ENCODE measurements around the gene PSME1.
A peak's percentile ranks its signal among the peaks of the same experiment; 100 is the strongest.
"Not testable (repeated sequence)": the region's sequence is repeated elsewhere in the genome, so short reads cannot be mapped to it uniquely, and the experiment has no call there.

The PSME1 gene

GRCh38 chr14:24105609-24106239 lies 30.3 kb upstream of the PSME1 start:
- DNase-seq = not testable (repeated sequence)

GRCh38 chr14:24106672-24107271 lies 29.2 kb upstream of the PSME1 start:
- DNase-seq = no peak

- no peak for DNase-seq
Measured at GRCh38 chr14:24108336-24108874, 27.6 kb upstream of the PSME1 start.

- DNase-seq = no peak
Measured at GRCh38 chr14:24110060-24110459, 25.9 kb upstream of the PSME1 start.

GRCh38 chr14:24110523-24110922 lies 25.5 kb upstream of the PSME1 start:
- no peak for DNase-seq

GRCh38 chr14:24113379-24113800 lies 22.6 kb upstream of the PSME1 start:
- no peak for DNase-seq

GRCh38 chr14:24113801-24114531 lies 22.0 kb upstream of the PSME1 start:
- DNase-seq = peak; percentile 89

- DNase-seq = peak; percentile 97
Measured at GRCh38 chr14:24114532-24115421, 21.2 kb upstream of the PSME1 start, which contains the start of the genes DCAF11 and NRL. TSS of gene DCAF11 (plus strand) at chr14:24114777. CDS start at chr14:24115595, 818 bp downstream. TSS of gene NRL (minus strand) at chr14:24114949. CDS start at chr14:24082848, 32,101 bp downstream.

- no peak for DNase-seq
Measured at GRCh38 chr14:24115422-24116127, 20.4 kb upstream of the PSME1 start.

GRCh38 chr14:24116128-24116814 lies 19.7 kb upstream of the PSME1 start:
- no peak for DNase-seq

- DNase-seq = no peak
Measured at GRCh38 chr14:24117179-24117578, 18.8 kb upstream of the PSME1 start.

- no peak for DNase-seq
Measured at GRCh38 chr14:24119691-24120090, 16.3 kb upstream of the PSME1 start.

GRCh38 chr14:24121210-24121609 lies 14.8 kb upstream of the PSME1 start:
- no peak for DNase-seq

GRCh38 chr14:24122416-24122815 lies 13.6 kb upstream of the PSME1 start:
- DNase-seq = no peak

GRCh38 chr14:24122898-24123297 lies 13.1 kb upstream of the PSME1 start:
- no peak for DNase-seq

- no peak for DNase-seq
Measured at GRCh38 chr14:24123424-24124417, 12.3 kb upstream of the PSME1 start.

GRCh38 chr14:24126939-24127338 lies 9.1 kb upstream of the PSME1 start:
- no peak for DNase-seq

GRCh38 chr14:24127673-24128072 lies 8.3 kb upstream of the PSME1 start:
- no peak for DNase-seq

GRCh38 chr14:24129410-24129998 lies 6.5 kb upstream of the PSME1 start:
- DNase-seq = no peak

GRCh38 chr14:24130380-24130716 lies 5.6 kb upstream of the PSME1 start, which contains the start of gene FITM1:
TSS of gene FITM1 (plus strand) at chr14:24130659. CDS start at chr14:24131564, 905 bp downstream.
- no peak for DNase-seq

All from NCI-H2029 treated with DMSO at 0.1 percent for 48 hours (cell line).